ENCODE data around the gene HSFX3. TPM values are rescaled to one million over a fixed set of nuclear protein-coding genes. Genes with fewer than 3 reads are reported as not detected.

The HSFX3 gene
- total and polyA plus RNA-seq, 2 of the 13 experiments (the other 11 are each of a cell fraction or from before 2014, with no cell fraction given): not detected

- TF ChIP-seq ZNF503 (CRISPR knock-in tag; IDR thresholded peaks at IDR 0.05): no peak
- no peak for TF ChIP-seq ZNF451 (CRISPR knock-in tag; IDR thresholded peaks at IDR 0.05)
- no peak for TF ChIP-seq PBX2 (CRISPR knock-in tag; IDR thresholded peaks at IDR 0.05)
- TF ChIP-seq SRF (IDR thresholded peaks at IDR 0.05; ENCODE audit: low read depth, low read length): no peak
- no peak for TF ChIP-seq MLLT10 (CRISPR knock-in tag; IDR thresholded peaks at IDR 0.05)
- 0 out of 2 replicates have a peak, but pooled peaks have one; percentile 24 for TF ChIP-seq CTCF (CRISPR knock-in tag; IDR thresholded peaks at IDR 0.05)
- no peak for TF ChIP-seq MIER2 (CRISPR knock-in tag; IDR thresholded peaks at IDR 0.05)
These were observed 44.6 kb downstream of the HSFX3 start, which contains the start of gene IDS (continued) for GRCh38 chrX:149504915-149505651.
